Activated CD4-positive, alpha-beta T cell treated with anti-CD3 and anti-CD28 coated beads for 36 hours (primary cell): Measurements from ENCODE around the gene B4GALT5. TPM values are rescaled to one million over a fixed set of nuclear protein-coding genes. Genes with fewer than 3 reads are reported as not detected.
"Not testable (repeated sequence)": the region's sequence is repeated elsewhere in the genome, so short reads cannot be mapped to it uniquely, and the experiment has no call there.

Experiments used
- ATAC-seq: fragments of 200-7000 bp; cut with Tn5 transposase; one replicate; pipeline ENCODE4 v1.10.0; 2021; ENCODE audit warnings: mild to moderate bottlenecking, moderate library complexity
- CTCF ChIA-PET: fragments of 350-600 bp; sonication (Branson Sonifier 250); formaldehyde crosslinking; loops from one replicate; lab custom pipeline; 2021; ENCODE audit warnings: antibody characterized with exemption; lab: Charles Lee
- POLR2A ChIA-PET: fragments of 350-600 bp; sonication (Branson Sonifier 250); formaldehyde crosslinking; loops from one replicate; lab custom pipeline; 2021; ENCODE audit warnings: antibody characterized with exemption, inconsistent platforms; lab: Charles Lee
- DNase-seq: peaks from one replicate; pipeline ENCODE4 v3.0.0-alpha.2; 2020
- H3K27ac Mint-ChIP-seq: one replicate; pipeline ENCODE4 v1.8.0; 2021; ENCODE audit warnings: mixed read lengths
- H3K27me3 Mint-ChIP-seq: one replicate; pipeline ENCODE4 v1.8.0; 2021; ENCODE audit warnings: mixed read lengths
- H3K36me3 Mint-ChIP-seq: one replicate; pipeline ENCODE4 v1.8.0; 2021; ENCODE audit warnings: low read depth, mixed read lengths
- H3K4me1 Mint-ChIP-seq: one replicate; pipeline ENCODE4 v1.8.0; 2021; ENCODE audit warnings: mixed read lengths
- H3K4me3 Mint-ChIP-seq: one replicate; pipeline ENCODE4 v1.8.0; 2021; ENCODE audit warnings: mild to moderate bottlenecking, moderate library complexity, mixed read lengths
- H3K9me3 Mint-ChIP-seq: one replicate; pipeline ENCODE4 v1.8.0; 2021; ENCODE audit warnings: low read depth, mixed read lengths
- intact Hi-C, 2 experiments: fragments of 100-400 bp; cut with DNase I in 1 of 2; cut with micrococcal nuclease in 1 of 2; formaldehyde crosslinking; loops; one replicate each; pipeline versions ENCODE4 v1.14.2 to v1.15.1; 2022 to 2024; cut with DNase I, micrococcal nuclease
- total RNA-seq, 2 experiments: library from RNA; stranded (reverse); gene quantifications; one replicate each; pipeline ENCODE4 v1.2.3, GENCODE V29; 2021

B4GALT5 gene
- total RNA-seq, 2 experiments from 2014 or later: 18.6 to 19.6 TPM

- DNase-seq: no peak
- ChIA-PET POLR2A (no interaction called here), CTCF (interaction anchor here (0.6 kb wide), 1 partner anchor 51 kb away, joined by 3 read pairs; no protein-coding TSS in a partner anchor)
- H3K27ac Mint-ChIP-seq: no peak overlapping the region
- H3K4me1 Mint-ChIP-seq: peaks cover 44% of the 10 kb centered on the region
- H3K27me3 Mint-ChIP-seq: no peaks in the 10 kb centered on the region
- H3K4me3 Mint-ChIP-seq: peak overlapping the region; percentile 78
- intact Hi-C loops: loop anchor here (2.0 to 10.0 kb wide), 7 partner anchors 43 to 203 kb away; partner anchors contain the start of genes SLC9A8 (in 2 of the 2) and SPATA2 (in 1 of the 2)
- ATAC-seq: no peak
- no peaks in the 10 kb centered on the region for H3K9me3 Mint-ChIP-seq
- no peaks in the 10 kb centered on the region for H3K36me3 Mint-ChIP-seq
These were observed 1.6 kb downstream of the B4GALT5 start for GRCh38 chr20:49712118-49712517.

- CTCF ChIA-PET: interaction anchor here (0.5 to 1.1 kb wide), 2 partner anchors 64 to 194 kb away, joined by 3 read pairs; no protein-coding TSS in a partner anchor
- H3K36me3 Mint-ChIP-seq: peaks cover under 1% of the 10 kb centered on the region
- no peaks in the 10 kb centered on the region for H3K27me3 Mint-ChIP-seq
- peaks cover 48% of the 10 kb centered on the region for H3K4me1 Mint-ChIP-seq
- peak overlapping the region; percentile 78 for H3K4me3 Mint-ChIP-seq
- H3K9me3 Mint-ChIP-seq: no peaks in the 10 kb centered on the region
- H3K27ac Mint-ChIP-seq: no peak overlapping the region
- ATAC-seq (no peak), DNase-seq (no peak)
- intact Hi-C loops: loop anchor here in 1 of 2 experiments (5.0 to 10.0 kb wide), 3 partner anchors 47 to 177 kb away; no protein-coding TSS in a partner anchor
- POLR2A ChIA-PET: no interaction called here
These were observed 2.1 kb downstream of the B4GALT5 start for GRCh38 chr20:49711667-49711987.

GRCh38 chr20:49710971-49711666 lies 2.6 kb downstream of the B4GALT5 start:
- CTCF ChIA-PET: interaction anchor here (0.5 to 1.1 kb wide), 2 partner anchors 65 to 194 kb away, joined by 3 read pairs; no protein-coding TSS in a partner anchor
- Mint-ChIP-seq H3K27ac (no peak overlapping the region), H3K4me3 (peak overlapping the region; percentile 78)

GRCh38 chr20:49707118-49707517 lies 6.6 kb downstream of the B4GALT5 start:
- ATAC-seq: no peak
- intact Hi-C loops: no loop called here
- CTCF ChIA-PET: no interaction called here
- H3K4me1 Mint-ChIP-seq: peaks cover 54% of the 10 kb centered on the region
- H3K4me3 Mint-ChIP-seq: no peak overlapping the region
- no peak for DNase-seq
- POLR2A ChIA-PET: interaction anchor here (0.6 kb wide), 1 partner anchor 766 kb away, joined by 3 read pairs; no protein-coding TSS in a partner anchor
- H3K36me3 Mint-ChIP-seq: peaks cover 6% of the 10 kb centered on the region
- H3K27ac Mint-ChIP-seq: no peak overlapping the region
- H3K27me3 Mint-ChIP-seq: no peaks in the 10 kb centered on the region
- H3K9me3 Mint-ChIP-seq: no peaks in the 10 kb centered on the region

More at GRCh38 chr20:49710971-49711666, 2.6 kb downstream of the B4GALT5 start:
- intact Hi-C loops: loop anchor here in 1 of 2 experiments (5.0 to 10.0 kb wide), 3 partner anchors 46 to 176 kb away; no protein-coding TSS in a partner anchor
- Mint-ChIP-seq H3K9me3 (no peaks in the 10 kb centered on the region), H3K36me3 (peaks cover 2% of the 10 kb centered on the region), H3K27me3 (no peaks in the 10 kb centered on the region), H3K4me1 (peaks cover 53% of the 10 kb centered on the region)
- DNase-seq (no peak), ATAC-seq (no peak)
- POLR2A ChIA-PET: interaction anchor here (0.7 kb wide), 1 partner anchor 32 kb away, joined by 9 read pairs; no protein-coding TSS in a partner anchor

DNA sequence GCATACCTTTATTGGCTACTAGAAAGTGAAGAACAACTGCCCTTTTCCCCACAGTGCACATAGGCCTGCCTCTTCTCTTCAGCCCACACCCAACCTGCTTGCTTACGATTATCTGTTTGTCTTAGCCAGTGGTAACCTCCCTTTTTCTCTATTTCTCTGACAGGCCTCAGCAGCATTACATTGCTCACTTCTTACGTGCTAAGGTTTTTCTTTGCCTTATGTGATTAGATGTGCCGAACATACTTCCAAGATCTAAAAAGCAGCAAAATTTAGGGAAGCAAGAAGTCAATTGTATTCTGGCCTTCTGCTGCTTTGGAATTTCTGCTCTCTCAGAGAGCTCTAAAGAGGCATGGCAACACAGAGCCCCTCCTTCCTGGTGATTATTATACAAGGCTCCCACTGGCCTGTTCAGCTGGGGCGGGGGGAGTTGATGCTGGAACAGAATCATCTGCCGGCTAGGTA lies 7.0 kb downstream of the B4GALT5 start:
- Mint-ChIP-seq H3K36me3 (peaks cover 8% of the 10 kb centered on the region), H3K27ac (no peak overlapping the region), H3K9me3 (no peaks in the 10 kb centered on the region), H3K4me1 (peaks cover 54% of the 10 kb centered on the region), H3K27me3 (no peaks in the 10 kb centered on the region), H3K4me3 (no peak overlapping the region)
- no peak for ATAC-seq
- intact Hi-C loops: no loop called here
- ChIA-PET CTCF (interaction anchor here (1.1 kb wide), 1 partner anchor 99 kb away, joined by 3 read pairs; no protein-coding TSS in a partner anchor), POLR2A (interaction anchor here (0.6 to 0.7 kb wide), 3 partner anchors 70 to 766 kb away, joined by 3 to 9 read pairs (median 3); no protein-coding TSS in a partner anchor)
- no peak for DNase-seq

DNA sequence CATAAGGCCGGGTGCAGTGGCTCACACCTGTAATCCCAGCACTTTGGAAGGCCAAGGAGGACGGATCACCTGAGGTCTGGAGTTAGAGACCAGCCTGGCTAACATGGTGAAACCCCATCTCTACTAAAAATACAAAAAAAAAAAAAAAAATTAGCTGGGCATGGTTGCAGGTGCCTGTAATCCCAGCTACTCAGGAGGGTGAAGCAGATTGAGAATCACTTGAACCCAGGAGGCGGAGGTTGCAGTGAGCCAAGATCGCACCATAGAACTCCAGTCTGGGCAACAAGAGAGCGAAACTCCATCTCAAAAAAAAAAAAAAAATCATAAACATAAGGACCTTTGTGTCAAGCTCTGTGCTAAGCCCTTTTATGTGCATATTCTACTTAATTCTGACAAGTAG lies 7.8 kb downstream of the B4GALT5 start:
- DNase-seq, H3K4me3 Mint-ChIP-seq, H3K27me3 Mint-ChIP-seq, intact Hi-C loops, H3K27ac Mint-ChIP-seq, ATAC-seq, H3K9me3 Mint-ChIP-seq, H3K36me3 Mint-ChIP-seq: not testable (repeated sequence)
- ChIA-PET POLR2A (interaction anchor here (0.6 to 0.7 kb wide), 2 partner anchors 71 kb away, joined by 3 to 9 read pairs; no protein-coding TSS in a partner anchor), CTCF (interaction anchor here (1.1 kb wide), 1 partner anchor 98 kb away, joined by 3 read pairs; no protein-coding TSS in a partner anchor)
- H3K4me1 Mint-ChIP-seq: peaks cover 55% of the 10 kb centered on the region

DNA sequence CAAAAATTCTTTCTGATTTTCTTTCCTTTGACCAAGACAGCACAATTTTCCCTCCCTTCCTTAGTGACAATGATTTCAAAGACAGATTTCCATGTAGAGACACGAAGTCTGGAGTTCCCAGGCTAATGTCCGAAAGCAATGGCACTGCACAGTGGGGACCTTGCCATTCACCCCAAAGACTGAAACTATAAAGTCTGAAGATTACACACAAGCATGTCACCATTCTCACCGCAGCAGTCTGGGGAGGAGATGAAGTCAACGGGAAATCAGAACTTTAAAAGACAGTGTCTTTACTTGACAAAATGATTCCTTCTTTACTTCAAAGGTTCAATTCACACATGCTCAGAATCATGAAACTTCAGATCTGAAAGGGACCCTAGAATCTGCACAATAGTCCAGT lies 8.3 kb downstream of the B4GALT5 start:
- ATAC-seq (peak; percentile 21), DNase-seq (peak; percentile 27)
- H3K4me1 Mint-ChIP-seq: peaks cover 56% of the 10 kb centered on the region
- H3K36me3 Mint-ChIP-seq: peaks cover 8% of the 10 kb centered on the region
- ChIA-PET POLR2A (no interaction called here), CTCF (no interaction called here)
- intact Hi-C loops: no loop called here
- H3K9me3 Mint-ChIP-seq: no peaks in the 10 kb centered on the region
- no peaks in the 10 kb centered on the region for H3K27me3 Mint-ChIP-seq
- H3K4me3 Mint-ChIP-seq: no peak overlapping the region
- peak overlapping the region; percentile 63 for H3K27ac Mint-ChIP-seq

GRCh38 chr20:49704932-49705336 lies 8.7 kb downstream of the B4GALT5 start:
- Mint-ChIP-seq H3K36me3 (peaks cover 8% of the 10 kb centered on the region), H3K4me1 (peaks cover 53% of the 10 kb centered on the region), H3K4me3 (no peak overlapping the region), H3K27ac (no peak overlapping the region), H3K27me3 (no peaks in the 10 kb centered on the region), H3K9me3 (no peaks in the 10 kb centered on the region)
- no peak for DNase-seq
- POLR2A ChIA-PET: no interaction called here
- CTCF ChIA-PET: no interaction called here
- intact Hi-C loops: no loop called here
- ATAC-seq: no peak

GRCh38 chr20:49701916-49702315 lies 11.8 kb downstream of the B4GALT5 start:
- ChIA-PET CTCF (interaction anchor here (0.7 kb wide), 1 partner anchor 92 kb away, joined by 3 read pairs; no protein-coding TSS in a partner anchor), POLR2A (interaction anchor here (0.5 kb wide), 1 partner anchor 34 kb away, joined by 3 read pairs; no protein-coding TSS in a partner anchor)
- H3K27me3 Mint-ChIP-seq: no peaks in the 10 kb centered on the region
- H3K4me1 Mint-ChIP-seq: peaks cover 68% of the 10 kb centered on the region
- intact Hi-C loops: no loop called here
- no peak overlapping the region for H3K4me3 Mint-ChIP-seq
- peaks cover 12% of the 10 kb centered on the region for H3K36me3 Mint-ChIP-seq
- peak overlapping the region; percentile 56 for H3K27ac Mint-ChIP-seq
- ATAC-seq (no peak), DNase-seq (no peak)
- H3K9me3 Mint-ChIP-seq: no peaks in the 10 kb centered on the region

- peaks cover 9% of the 10 kb centered on the region for H3K36me3 Mint-ChIP-seq
- ATAC-seq (peak; percentile 63), DNase-seq (peak; percentile 52)
- POLR2A ChIA-PET: no interaction called here
- no peaks in the 10 kb centered on the region for H3K9me3 Mint-ChIP-seq
- peaks cover 68% of the 10 kb centered on the region for H3K4me1 Mint-ChIP-seq
- no peak overlapping the region for H3K4me3 Mint-ChIP-seq
- intact Hi-C loops: no loop called here
- H3K27me3 Mint-ChIP-seq: no peaks in the 10 kb centered on the region
- H3K27ac Mint-ChIP-seq: peak overlapping the region; percentile 72
- CTCF ChIA-PET: interaction anchor here (0.7 to 1.2 kb wide), 2 partner anchors 14 to 151 kb away, joined by 3 read pairs; no protein-coding TSS in a partner anchor
These were observed 12.4 kb downstream of the B4GALT5 start for GRCh38 chr20:49701241-49701790.
